Measurements from ENCODE around the gene ZBED6. TPM values are rescaled to one million over a fixed set of nuclear protein-coding genes. Genes with fewer than 3 reads are reported as not detected.

The ZBED6 gene
- total and polyA plus RNA-seq, 10 of the 15 experiments (the other 5 are each of a cell fraction or from before 2014, with no cell fraction given), result 0.13 to 15.9 (median 4.8) TPM

- BruUV-seq (replicated peaks), result no TSS peak
- Histone ChIP-seq H3K9me3 (replicated peaks; ENCODE audit: control insufficient read depth, insufficient read depth, low read length) (no peaks in the 10 kb centered on the region; the same call in 2 of the 3 replicates), H3K9ac (ENCODE audit: control insufficient read depth, insufficient read depth, low read length) (no peak overlapping the region), H3K4me1 (ENCODE audit: control insufficient read depth, insufficient read depth, low read length) (peaks cover 4% of the 10 kb centered on the region; the same call in 1 of the 2 replicates), H3K4me3 (peak overlapping the region; percentile 34; the same call in 1 of the 2 replicates), H3K79me2 (ENCODE audit: control insufficient read depth, insufficient read depth, low read length) (peaks cover 78% of the 10 kb centered on the region), H3K4me2 (ENCODE audit: control insufficient read depth, insufficient read depth) (peak overlapping the region; percentile 41; the same call in 1 of the 2 replicates), H2AFZ (ENCODE audit: control insufficient read depth, low read depth, low read length) (no peak overlapping the region), H3K27ac (ENCODE audit: control insufficient read depth, insufficient read depth) (no peak overlapping the region), H3K27me3 (replicated peaks in 1 of 2; ENCODE audit: control insufficient read depth in 2 of 2, insufficient read depth in 2 of 2, low read length in 1 of 2) (no peaks in the 10 kb centered on the region), H3K36me3 (ENCODE audit: control insufficient read depth in 2 of 2, insufficient read depth in 2 of 2, low read length in 1 of 2) (peaks cover 0 to 31% of the 10 kb centered on the region in 2 experiments; a peak in 2 of 4 replicates), H4K20me1 (ENCODE audit: control insufficient read depth, insufficient read depth) (no peaks in the 10 kb centered on the region)
- intact Hi-C loops (cut with micrococcal nuclease; ENCODE audit: unreplicated experiment), result no loop called here
- SMC1A ChIA-PET (ENCODE audit: uncharacterized antibody, unreplicated experiment), result no interaction called here
- DNase-seq (ENCODE audit: low read depth, low spot score), result no peak
- WGBS (ENCODE audit: insufficient coverage, insufficient replicate concordance, low lambda C conversion rate, missing lambda C conversion rate), result 97% methylated on average over 4 of the region's 4 CpGs
- POLR2A ChIA-PET, result no interaction called here
- CTCF ChIA-PET, result no interaction called here
- no peak for FAIRE-seq
- RAD21 ChIA-PET (ENCODE audit: unreplicated experiment), result no interaction called here
- in situ Hi-C loops (cut with MboI), result no loop called here
- no peak for TF ChIP-seq HDAC6 (IDR thresholded peaks at IDR 0.05; ENCODE audit: unreplicated experiment)
- no peak for TF ChIP-seq MEF2A (IDR thresholded peaks at IDR 0.05; ENCODE audit: insufficient read depth, low read depth, low read length)
- TF ChIP-seq EP300 (IDR thresholded peaks at IDR 0.05; ENCODE audit: borderline replicate concordance in 1 of 2, control insufficient read depth in 1 of 2, low read depth in 2 of 2, low read length in 2 of 2), result no peak
- ATAC-seq, result no peak
These were observed 3.7 kb downstream of the ZBED6 start for GRCh38 chr1:203799157-203799556.

- Histone ChIP-seq H2AFZ (ENCODE audit: control insufficient read depth, low read depth, low read length) (no peak overlapping the region), H3K4me3 (peak overlapping the region; percentile 34; the same call in 1 of the 2 replicates), H4K20me1 (ENCODE audit: control insufficient read depth, insufficient read depth) (no peaks in the 10 kb centered on the region), H3K79me2 (ENCODE audit: control insufficient read depth, insufficient read depth, low read length) (peaks cover 78% of the 10 kb centered on the region), H3K27ac (ENCODE audit: control insufficient read depth, insufficient read depth) (no peak overlapping the region), H3K4me1 (ENCODE audit: control insufficient read depth, insufficient read depth, low read length) (peaks cover 1% of the 10 kb centered on the region; the same call in 1 of the 2 replicates), H3K4me2 (ENCODE audit: control insufficient read depth, insufficient read depth) (peak overlapping the region; percentile 41; the same call in 1 of the 2 replicates), H3K27me3 (replicated peaks in 1 of 2; ENCODE audit: control insufficient read depth in 2 of 2, insufficient read depth in 2 of 2, low read length in 1 of 2) (no peaks in the 10 kb centered on the region), H3K9me3 (replicated peaks; ENCODE audit: control insufficient read depth, insufficient read depth, low read length) (no peaks in the 10 kb centered on the region; the same call in 2 of the 3 replicates), H3K36me3 (ENCODE audit: control insufficient read depth in 2 of 2, insufficient read depth in 2 of 2, low read length in 1 of 2) (peaks cover 0 to 31% of the 10 kb centered on the region in 2 experiments; a peak in 2 of 4 replicates), H3K9ac (ENCODE audit: control insufficient read depth, insufficient read depth, low read length) (no peak overlapping the region)
- intact Hi-C loops (cut with micrococcal nuclease; ENCODE audit: unreplicated experiment), result no loop called here
- DNase-seq (ENCODE audit: low read depth, low spot score), result no peak
- SMC1A ChIA-PET (ENCODE audit: uncharacterized antibody, unreplicated experiment), result interaction anchor here (0.8 to 0.9 kb wide), 2 partner anchors 25 to 296 kb away, joined by 3 read pairs; no protein-coding TSS in a partner anchor
- no TSS peak for BruUV-seq (replicated peaks)
- POLR2A ChIA-PET, result no interaction called here
- no peak for FAIRE-seq
- RAD21 ChIA-PET (ENCODE audit: unreplicated experiment), result interaction anchor here (0.9 kb wide), 1 partner anchor 8 kb away, joined by 3 read pairs; no protein-coding TSS in a partner anchor
- TF ChIP-seq TAF1 (IDR thresholded peaks at IDR 0.05; ENCODE audit: borderline replicate concordance, low read depth, low read length) (no peak), MLLT1 (IDR thresholded peaks at IDR 0.05) (no peak)
- WGBS (ENCODE audit: insufficient coverage, insufficient replicate concordance, low lambda C conversion rate, missing lambda C conversion rate), result 91% methylated on average over 1 of the region's 1 CpG
- ATAC-seq, result no peak
- CTCF ChIA-PET, result no interaction called here
- in situ Hi-C loops (cut with MboI), result no loop called here
These were observed 4.5 kb downstream of the ZBED6 start for GRCh38 chr1:203799971-203800370.
